ENCODE data around the gene PDSS2. TPM values are rescaled to one million over a fixed set of nuclear protein-coding genes. Genes with fewer than 3 reads are reported as not detected.
A peak's percentile ranks its signal among the peaks of the same experiment; 100 is the strongest.

Gene PDSS2
- total and polyA plus RNA-seq, 2 of the 8 experiments (the other 6 are each of a cell fraction or from before 2014, with no cell fraction given) = 10.7 to 16.1 TPM

GRCh38 chr6:107218142-107218541, 241.2 kb downstream of the PDSS2 start (continued):
- TF ChIP-seq RAD21 (IDR thresholded peaks at IDR 0.05 in 1 of 2, conservative IDR thresholded peaks at IDR 0.05 in 1 of 2; ENCODE audit: low read depth in 2 of 2, low read length in 2 of 2) (peak; percentile 13 to 30; a peak in 1 of 4 replicates), RNF2 (IDR thresholded peaks at IDR 0.05; ENCODE audit: borderline replicate concordance, low read depth, low read length, missing control alignments, poor library complexity, severe bottlenecking) (no peak)
